GM12874 (cell line): ENCODE results near the gene NMT1.

Experiments
- CTCF ChIP-seq: IDR thresholded peaks from 2 replicates; pipeline ENCODE4 v1.5.1; 2011; ENCODE audit warnings: low read depth, mild to moderate bottlenecking, control low read depth, low read length, moderate library complexity; ENCODE audit not compliant: insufficient read depth

Gene NMT1

GRCh38 chr17:45103269-45103795 is 42.2 kb downstream of the NMT1 start:
- TF ChIP-seq CTCF, result no peak

GRCh38 chr17:45104029-45104428 is 42.9 kb downstream of the NMT1 start:
- TF ChIP-seq CTCF, result no peak

- TF ChIP-seq CTCF, result no peak
These were observed 43.4 kb downstream of the NMT1 start for GRCh38 chr17:45104497-45104896.

- no peak for TF ChIP-seq CTCF
These were observed 43.9 kb downstream of the NMT1 start for GRCh38 chr17:45104907-45105624.

GRCh38 chr17:45106096-45106495 is 45.0 kb downstream of the NMT1 start:
- TF ChIP-seq CTCF, result no peak

GRCh38 chr17:45106582-45106981 is 45.5 kb downstream of the NMT1 start:
- no peak for TF ChIP-seq CTCF

GRCh38 chr17:45107293-45108010 is 46.3 kb downstream of the NMT1 start:
- TF ChIP-seq CTCF, result no peak
